ENCODE measurements around the gene MON1B. TPM values are rescaled to one million over a fixed set of nuclear protein-coding genes. Genes with fewer than 3 reads are reported as not detected.

Gene MON1B
- total and polyA plus RNA-seq, 11 donors = 5.6 to 33.0 (median 17.5) TPM

DNA sequence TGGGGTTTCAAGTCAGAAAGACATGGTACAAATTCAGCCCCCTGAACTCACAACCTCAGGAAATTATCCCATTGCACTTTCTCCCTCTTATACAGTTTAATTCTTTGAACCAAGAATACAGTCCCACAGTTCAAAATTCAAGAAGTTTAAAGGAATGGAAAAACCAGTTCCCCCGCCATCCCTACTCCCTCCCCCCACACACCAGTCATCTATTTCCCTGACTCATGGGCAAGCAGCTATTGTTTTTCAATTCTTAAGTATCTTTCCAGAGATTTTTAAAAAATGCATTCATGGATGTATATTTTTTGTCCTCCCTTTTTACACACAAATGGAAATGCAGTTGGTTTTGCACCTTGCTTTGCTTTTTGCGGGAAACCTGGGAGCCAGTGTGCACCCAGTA, 15.5 kb downstream of the MON1B start:
- intact Hi-C loops (cut with DNase I) = no loop called here

DNA sequence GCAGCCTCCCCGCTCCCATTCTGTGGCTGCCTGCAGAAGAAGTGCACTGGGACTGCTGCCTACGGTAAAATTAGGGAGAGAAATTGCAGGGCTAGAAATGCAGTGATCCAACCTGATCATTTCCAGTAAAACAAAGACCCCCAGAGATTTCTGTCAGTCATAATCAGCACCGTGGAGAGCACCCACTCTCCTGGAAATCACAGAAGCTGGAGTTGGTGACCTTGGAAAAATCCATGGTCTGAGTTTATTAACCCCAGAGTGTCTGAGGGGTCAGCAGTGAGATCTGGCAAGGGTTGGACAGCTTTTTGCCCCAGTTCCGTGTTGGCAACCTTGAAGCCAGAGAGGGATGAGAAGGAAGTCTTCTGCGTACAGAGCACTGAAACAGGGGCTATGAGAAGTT, 16.0 kb downstream of the MON1B start:
- DNase-seq (no peak), ATAC-seq (no peak)
- WGBS, 4 donors = 38 to 60% (median 50%) methylated on average over 5 of the region's 5 CpGs
- TF ChIP-seq, protein P1, sequence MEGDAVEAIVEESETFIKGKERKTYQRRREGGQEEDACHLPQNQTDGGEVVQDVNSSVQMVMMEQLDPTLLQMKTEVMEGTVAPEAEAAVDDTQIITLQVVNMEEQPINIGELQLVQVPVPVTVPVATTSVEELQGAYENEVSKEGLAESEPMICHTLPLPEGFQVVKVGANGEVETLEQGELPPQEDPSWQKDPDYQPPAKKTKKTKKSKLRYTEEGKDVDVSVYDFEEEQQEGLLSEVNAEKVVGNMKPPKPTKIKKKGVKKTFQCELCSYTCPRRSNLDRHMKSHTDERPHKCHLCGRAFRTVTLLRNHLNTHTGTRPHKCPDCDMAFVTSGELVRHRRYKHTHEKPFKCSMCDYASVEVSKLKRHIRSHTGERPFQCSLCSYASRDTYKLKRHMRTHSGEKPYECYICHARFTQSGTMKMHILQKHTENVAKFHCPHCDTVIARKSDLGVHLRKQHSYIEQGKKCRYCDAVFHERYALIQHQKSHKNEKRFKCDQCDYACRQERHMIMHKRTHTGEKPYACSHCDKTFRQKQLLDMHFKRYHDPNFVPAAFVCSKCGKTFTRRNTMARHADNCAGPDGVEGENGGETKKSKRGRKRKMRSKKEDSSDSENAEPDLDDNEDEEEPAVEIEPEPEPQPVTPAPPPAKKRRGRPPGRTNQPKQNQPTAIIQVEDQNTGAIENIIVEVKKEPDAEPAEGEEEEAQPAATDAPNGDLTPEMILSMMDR (IDR thresholded peaks at IDR 0.05) = no peak
- TF ChIP-seq POLR2A (IDR thresholded peaks at IDR 0.05) = no peak
- no peak overlapping the region for H3K4me3 ChIP-seq
- H3K27ac ChIP-seq = no peak overlapping the region
- peaks cover 0 to 6% (median 0%) of the 10 kb centered on the region in 9 donors for H3K27me3 ChIP-seq
- intact Hi-C loops (cut with DNase I) = no loop called here
- H3K36me3 ChIP-seq = no peaks in the 10 kb centered on the region
- no peaks in the 10 kb centered on the region for H3K9me3 ChIP-seq
- H3K4me1 ChIP-seq = peaks cover 0 to 10% (median 2%) of the 10 kb centered on the region in 12 donors

More for the DNA sequence above, 15.5 kb downstream of the MON1B start:
- no peak for DNase-seq
- Histone ChIP-seq H3K27me3 (peaks cover 0 to under 1% (median 0%) of the 10 kb centered on the region in 9 donors), H3K36me3 (no peaks in the 10 kb centered on the region), H3K27ac (no peak overlapping the region), H3K4me1 (peaks cover 0 to 7% (median 0%) of the 10 kb centered on the region in 12 donors), H3K9me3 (no peaks in the 10 kb centered on the region), H3K4me3 (no peak overlapping the region)
- 61 to 83% (median 68%) methylated on average over 2 of the region's 2 CpGs for WGBS, 4 donors
- peak in 1 of 4 donors; percentile 60 for ATAC-seq
- no peak for TF ChIP-seq POLR2A (IDR thresholded peaks at IDR 0.05)
- TF ChIP-seq, protein P1 (IDR thresholded peaks at IDR 0.05) = no peak

DNA sequence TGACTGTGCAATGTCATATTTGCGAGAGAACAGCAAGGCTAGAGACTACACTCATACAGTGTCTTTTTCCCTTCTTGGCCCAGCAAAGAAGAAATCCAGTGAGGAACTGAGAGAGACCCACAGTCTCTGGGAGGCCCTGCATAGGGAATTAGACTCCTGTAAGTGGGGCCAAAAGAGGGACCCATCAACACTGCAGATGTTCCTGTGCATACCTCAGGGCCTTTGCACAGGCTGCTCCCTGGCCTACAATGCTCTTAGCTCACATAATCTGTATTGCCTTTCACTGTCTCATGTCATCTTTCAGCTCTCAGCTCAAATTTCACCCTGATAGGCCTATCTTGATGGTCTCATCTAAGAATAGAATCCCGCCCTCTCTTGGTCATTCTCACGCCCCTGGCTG, 17.4 kb downstream of the MON1B start:
- DNase-seq (no peak), ATAC-seq (no peak)
- Histone ChIP-seq H3K4me1 (peaks cover 0 to 17% (median 10%) of the 10 kb centered on the region in 12 donors), H3K27me3 (peaks cover 0 to 15% (median 0%) of the 10 kb centered on the region in 9 donors), H3K9me3 (no peaks in the 10 kb centered on the region), H3K4me3 (no peak overlapping the region), H3K27ac (no peak overlapping the region), H3K36me3 (no peaks in the 10 kb centered on the region)
- intact Hi-C loops (cut with DNase I) = no loop called here
- WGBS, 4 donors = 80 to 99% (median 90%) methylated on average over 3 of the region's 3 CpGs
- TF ChIP-seq, protein P1 (IDR thresholded peaks at IDR 0.05) = no peak
- TF ChIP-seq POLR2A (IDR thresholded peaks at IDR 0.05) = no peak

DNA sequence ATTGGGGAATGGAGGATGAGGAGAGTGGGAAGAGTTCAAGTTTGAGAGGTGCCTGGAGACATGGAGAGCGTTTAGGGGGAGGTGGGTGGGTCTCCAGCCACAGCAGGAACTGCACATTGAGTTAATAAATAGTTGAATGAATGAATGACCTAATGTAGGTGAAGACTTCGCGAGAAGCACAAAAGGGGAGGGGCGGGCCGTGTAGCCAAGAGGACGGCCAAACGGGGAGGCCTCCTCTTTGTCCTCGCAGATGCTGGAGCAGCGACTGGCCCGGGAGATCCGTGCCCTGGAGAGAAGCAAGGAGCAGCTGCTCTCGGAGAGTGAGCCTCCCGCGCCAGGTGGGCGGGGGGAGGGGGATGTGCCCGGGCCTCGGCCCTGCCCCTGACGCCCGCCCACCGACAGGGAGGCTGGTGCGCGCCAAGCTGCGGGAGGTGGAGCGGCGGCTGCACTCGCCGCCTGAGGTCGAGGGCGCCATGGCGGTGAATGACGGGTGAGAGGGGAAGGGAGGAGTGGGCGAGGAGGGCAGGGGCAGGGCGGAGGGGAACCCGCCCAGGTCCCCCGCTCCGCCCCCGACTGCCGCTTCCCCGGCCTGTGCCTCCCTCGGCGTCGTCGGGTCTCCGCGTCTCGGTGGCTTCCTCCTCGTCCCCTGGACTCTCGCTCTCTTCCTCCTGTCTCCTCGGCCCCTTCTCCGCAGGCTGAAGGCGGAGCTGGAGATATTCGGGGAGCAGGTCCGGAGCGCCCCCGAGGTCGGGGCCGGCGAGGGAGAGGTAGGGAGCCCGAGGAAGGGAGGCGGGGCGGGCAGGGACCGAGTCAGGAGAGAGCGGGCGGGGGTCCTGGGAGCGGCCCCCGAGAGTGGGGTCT, 21.1 kb downstream of the MON1B start:
- Histone ChIP-seq H3K27me3 (peaks cover 0 to 15% (median 0%) of the 10 kb centered on the region in 9 donors), H3K9me3 (no peaks in the 10 kb centered on the region), H3K36me3 (no peaks in the 10 kb centered on the region), H3K4me1 (peaks cover 0 to 24% (median 7%) of the 10 kb centered on the region in 12 donors), H3K27ac (peak overlapping the region in 11 of 12 donors; percentile 1 to 73 (median 57)), H3K4me3 (peak overlapping the region; percentile 57 to 73 (median 67))
- DNase-seq = peak; percentile 29 to 81 (median 48)
- WGBS, 4 donors = 2 to 7% (median 3%) methylated on average over 32 to 66 of the region's 66 CpGs
- peak in 3 of 4 donors; percentile 43 to 60 (median 56) for ATAC-seq
- TF ChIP-seq, protein P1 (IDR thresholded peaks at IDR 0.05) = no peak
- no peak for TF ChIP-seq POLR2A (IDR thresholded peaks at IDR 0.05)
- intact Hi-C loops (cut with DNase I) = no loop called here
